Psoas muscle (tissue), 8 donors: ENCODE results near the gene TM9SF2. TPM values are rescaled to one million over a fixed set of nuclear protein-coding genes. Genes with fewer than 3 reads are reported as not detected.
"Not testable (repeated sequence)": the region's sequence is repeated elsewhere in the genome, so short reads cannot be mapped to it uniquely, and the experiment has no call there.

ENCODE experiments used
- ATAC-seq, 4 donors: fragments of 200-7000 bp; cut with Tn5 transposase; one replicate each; pipeline ENCODE4 v1.9.1; 2020; ENCODE audit warnings: moderate library complexity in 3 of 4, mild to moderate bottlenecking in 2 of 4
- DNase-seq, 2 donors: peaks; one replicate each; pipeline ENCODE4 v3.0.0-alpha.2; 2020
- H3K27ac ChIP-seq: fragments of 200-600 bp; one replicate; pipeline ENCODE4 v1.8.0; 2022
- H3K27me3 ChIP-seq, 3 donors: fragments of 200-600 bp in 1 of 3; one replicate each; pipeline versions ENCODE4 v1.6.1 to v1.8.0; 2013 to 2022; ENCODE audit warnings: low read length in 2 of 3, mild to moderate bottlenecking in 2 of 3, moderate library complexity in 1 of 3; ENCODE audit not compliant: insufficient read depth in 3 of 3
- H3K36me3 ChIP-seq, 2 donors: fragments of 200-600 bp in 1 of 2; one replicate each; pipeline versions ENCODE4 v1.6.1 to v1.8.0; 2013 to 2022; ENCODE audit warnings: low read depth in 1 of 2, mild to moderate bottlenecking in 1 of 2, moderate library complexity in 1 of 2; ENCODE audit not compliant: insufficient read depth in 1 of 2
- H3K4me1 ChIP-seq: fragments of 200-600 bp; one replicate; pipeline ENCODE4 v1.8.0; 2022
- H3K4me3 ChIP-seq: fragments of 200-600 bp; one replicate; pipeline ENCODE4 v1.8.0; 2022; ENCODE audit warnings: mild to moderate bottlenecking
- H3K9me3 ChIP-seq: fragments of 200-600 bp; one replicate; pipeline ENCODE4 v1.8.0; 2022
- CTCF ChIP-seq: fragments of 200-600 bp; IDR thresholded peaks from one replicate; pipeline ENCODE4 v1.8.0; 2022; ENCODE audit warnings: antibody characterized with exemption
- WGBS, 3 donors: extraction: QIAGEN DNeasy Blood & Tissue Kit; methylation state at CpG; one replicate each; pipeline versions ENCODE4 v1.1.6 to v1.1.7; 2013; 5-methylcytosine and 5-hydroxymethylcytosine counted together
- intact Hi-C, 2 donors: fragments of 100-400 bp; cut with DNase I; formaldehyde crosslinking; loops; one replicate each; pipeline versions ENCODE4 v1.11.0 to v1.14.2; 2022
- polyA plus RNA-seq, 3 donors: library from polyadenylated mRNA; stranded (reverse); fragments of 200-250 nt; gene quantifications; one replicate each; pipeline ENCODE4 v1.2.3, GENCODE V29; 2013
- total RNA-seq, 4 donors: library from RNA; stranded (reverse); fragmentation: NEBNext Ultra II Directional in 2 of 4; extraction: Animal tissue kit (Norgen Biotek cat#: 25700) in 2 of 4; gene quantifications; one replicate each; pipeline versions ENCODE4 v1.2.1 to v1.2.4, GENCODE V29; 2021 to 2023
- donor health status: healthy with polysubstance abuse.
- donor health status: DM: no; HTN: no; CAD: no; lungs with moderate emphysema.
- donor health status: Bipolar disorder and iron deficiency.
- donor health status: healthy.
- donor health status: DM: yes; HTN: yes; CAD: no.
- donor health status: DM: no; HTN: no; CAD: no.
- donor health status: DM: no; HTN: no; CAD: no.
- donor health status: DM: yes; HTN: yes; CAD: no.

Gene TM9SF2
- total and polyA plus RNA-seq, 7 donors = 28.5 to 58.6 (median 42.3) TPM

- WGBS, 3 donors = 78 to 84% (median 79%) methylated on average over 3 of the region's 3 CpGs
Measured at GRCh38 chr13:99486996-99487395, 14.3 kb upstream of the TM9SF2 start.

GRCh38 chr13:99489028-99489427 lies 12.2 kb upstream of the TM9SF2 start:
- ATAC-seq (no peak), DNase-seq (no peak)
- TF ChIP-seq CTCF = no peak
- no peaks in the 10 kb centered on the region for H3K9me3 ChIP-seq
- 72 to 81% (median 80%) methylated on average over 3 of the region's 3 CpGs for WGBS, 3 donors
- H3K27me3 ChIP-seq = no peaks in the 10 kb centered on the region
- H3K4me1 ChIP-seq = no peaks in the 10 kb centered on the region
- intact Hi-C loops = no loop called here
- no peak overlapping the region for H3K27ac ChIP-seq
- H3K4me3 ChIP-seq = no peak overlapping the region
- no peaks in the 10 kb centered on the region for H3K36me3 ChIP-seq

More at GRCh38 chr13:99486996-99487395, 14.3 kb upstream of the TM9SF2 start:
- Histone ChIP-seq H3K36me3 (no peaks in the 10 kb centered on the region), H3K4me3 (no peak overlapping the region), H3K9me3 (no peaks in the 10 kb centered on the region), H3K27me3 (no peaks in the 10 kb centered on the region), H3K4me1 (no peaks in the 10 kb centered on the region), H3K27ac (no peak overlapping the region)
- no peak for TF ChIP-seq CTCF
- ATAC-seq = no peak
- intact Hi-C loops = no loop called here
- DNase-seq = no peak

- not testable (repeated sequence) for H3K36me3 ChIP-seq, ATAC-seq, H3K27ac ChIP-seq, H3K27me3 ChIP-seq, H3K4me3 ChIP-seq, H3K4me1 ChIP-seq, DNase-seq, H3K9me3 ChIP-seq
- 88 to 96% (median 90%) methylated on average over 3 of the region's 3 CpGs for WGBS, 3 donors
- intact Hi-C loops = loop anchor here in 1 of 2 donors (10.0 kb wide), 1 partner anchor 297 kb away; no protein-coding TSS in a partner anchor
Measured at GRCh38 chr13:99491750-99492149, 9.5 kb upstream of the TM9SF2 start.

GRCh38 chr13:99495466-99496183 lies 5.6 kb upstream of the TM9SF2 start:
- peaks cover 31% of the 10 kb centered on the region for H3K4me1 ChIP-seq
- TF ChIP-seq CTCF = no peak

GRCh38 chr13:99496184-99497142 lies 4.8 kb upstream of the TM9SF2 start:
- peak overlapping the region; percentile 91 for H3K27ac ChIP-seq
- H3K4me3 ChIP-seq = peak overlapping the region; percentile 71
- DNase-seq (peak; percentile 51 to 65), ATAC-seq (peak; percentile 15 to 53 (median 32))
- no peaks in the 10 kb centered on the region for H3K9me3 ChIP-seq
- no peaks in the 10 kb centered on the region for H3K27me3 ChIP-seq
- 32 to 52% (median 36%) methylated on average over 12 of the region's 12 CpGs for WGBS, 3 donors
- TF ChIP-seq CTCF = no peak
- intact Hi-C loops = loop anchor here in 1 of 2 donors (5.0 to 10.0 kb wide), 2 partner anchors 111 to 302 kb away; partner anchors contain the start of gene CLYBL
- H3K4me1 ChIP-seq = peaks cover 32% of the 10 kb centered on the region
- H3K36me3 ChIP-seq = no peaks in the 10 kb centered on the region

More at GRCh38 chr13:99495466-99496183, 5.6 kb upstream of the TM9SF2 start:
- DNase-seq (no peak), ATAC-seq (no peak)
- Histone ChIP-seq H3K9me3 (no peaks in the 10 kb centered on the region), H3K36me3 (no peaks in the 10 kb centered on the region), H3K27ac (peak overlapping the region; percentile 91), H3K4me3 (peak overlapping the region; percentile 71), H3K27me3 (no peaks in the 10 kb centered on the region)
- intact Hi-C loops = loop anchor here in 1 of 2 donors (5.0 to 10.0 kb wide), 2 partner anchors 112 to 301 kb away; partner anchors contain the start of gene CLYBL
- 67 to 70% (median 67%) methylated on average over 8 of the region's 8 CpGs for WGBS, 3 donors
